IMR-90 (cell line): ENCODE results near the gene JMJD1C. TPM values are rescaled to one million over a fixed set of nuclear protein-coding genes. Genes with fewer than 3 reads are reported as not detected.
A peak's percentile ranks its signal among the peaks of the same experiment; 100 is the strongest.

ENCODE experiments used
- ATAC-seq: fragments of 200-7000 bp; cut with Tn5 transposase; 2 replicates; pipeline ENCODE4 v1.9.1; 2020; ENCODE audit warnings: low read depth, mild to moderate bottlenecking, moderate library complexity
- BruUV-seq: library from RNA; stranded (reverse); fragments of 400-500 nt; replicated peaks from 2 replicates; lab custom pipeline; 2021; lab: Mats Ljungman, UMichigan
- CTCF ChIA-PET: fragments of 300-600 bp; formaldehyde crosslinking; extraction: SDS; loops from one replicate; lab custom pipeline; 2021; ENCODE audit warnings: antibody characterized with exemption; lab: Yijun Ruan, JAX
- POLR2A ChIA-PET: fragments of 300-600 bp; sonication (Branson Sonifier 250); formaldehyde crosslinking; loops from one replicate; lab custom pipeline; 2022; ENCODE audit warnings: antibody characterized with exemption; ENCODE audit not compliant: unreplicated experiment; lab: Charles Lee
- DNase-seq: peaks from one replicate; pipeline ENCODE4 v3.0.0; 2013
- H2AFZ ChIP-seq: replicated peaks from 2 replicates; pipeline ENCODE3; 2013; ENCODE audit warnings: low read length, mild to moderate bottlenecking; ENCODE audit not compliant: poor library complexity
- H2AK5ac ChIP-seq: 2 replicates; pipeline ENCODE4 v1.6.1; 2013; ENCODE audit warnings: low read depth, low read length, inconsistent platforms
- H2AK9ac ChIP-seq: replicated peaks from 2 replicates; pipeline ENCODE3; 2013; ENCODE audit warnings: mild to moderate bottlenecking, low read depth, low read length, moderate library complexity; ENCODE audit not compliant: poor library complexity
- H2BK120ac ChIP-seq: 2 replicates; pipeline ENCODE4 v1.6.1; 2013; ENCODE audit warnings: low read depth, low read length, inconsistent platforms
- H2BK15ac ChIP-seq: 3 replicates; pipeline ENCODE4 v1.6.1; 2013; ENCODE audit warnings: low read depth, low read length, inconsistent platforms
- H2BK20ac ChIP-seq: 2 replicates; pipeline ENCODE4 v1.6.1; 2013; ENCODE audit warnings: low read depth, mild to moderate bottlenecking, inconsistent platforms, low read length, moderate library complexity
- H2BK5ac ChIP-seq: 2 replicates; pipeline ENCODE4 v1.6.1; 2013; ENCODE audit warnings: mild to moderate bottlenecking, low read depth, low read length, inconsistent platforms; ENCODE audit not compliant: poor library complexity, severe bottlenecking
- H3K14ac ChIP-seq: replicated peaks from 2 replicates; pipeline ENCODE4 v1.6.1; 2013; ENCODE audit warnings: low read depth, low read length, inconsistent platforms
- H3K18ac ChIP-seq: 2 replicates; pipeline ENCODE4 v1.6.1; 2013; ENCODE audit warnings: low read depth, low read length, control low read depth
- H3K23ac ChIP-seq: 2 replicates; pipeline ENCODE4 v1.6.1; 2013; ENCODE audit warnings: low read depth, low read length, inconsistent platforms
- H3K27ac ChIP-seq: 2 replicates; pipeline ENCODE4 v1.5.1; 2013; ENCODE audit warnings: mild to moderate bottlenecking, control low read depth, low read length; ENCODE audit not compliant: insufficient read depth
- H3K27me3 ChIP-seq: 2 replicates; pipeline ENCODE4 v1.6.1; 2013; ENCODE audit warnings: low read length; ENCODE audit not compliant: control insufficient read depth, insufficient read depth
- H3K36me3 ChIP-seq: 2 replicates; pipeline ENCODE4 v1.6.1; 2013; ENCODE audit warnings: low read length, mixed read lengths; ENCODE audit not compliant: control insufficient read depth, insufficient read depth
- H3K4ac ChIP-seq: 2 replicates; pipeline ENCODE4 v1.6.1; 2013; ENCODE audit warnings: low read depth, low read length, inconsistent platforms
- H3K4me1 ChIP-seq: 2 replicates; pipeline ENCODE4 v1.6.1; 2013; ENCODE audit warnings: low read length, mixed read lengths; ENCODE audit not compliant: control insufficient read depth, insufficient read depth
- H3K4me2 ChIP-seq: 2 replicates; pipeline ENCODE4 v1.6.1; 2013; ENCODE audit warnings: low read depth, mild to moderate bottlenecking, control low read depth, low read length, moderate library complexity
- H3K4me3 ChIP-seq: 2 replicates; pipeline ENCODE4 v1.5.1; 2013; ENCODE audit warnings: low read depth, mild to moderate bottlenecking, control low read depth, low read length, moderate library complexity; ENCODE audit not compliant: insufficient read depth
- H3K56ac ChIP-seq: 2 replicates; pipeline ENCODE4 v1.6.1; 2013; ENCODE audit warnings: low read length, inconsistent platforms; ENCODE audit not compliant: insufficient read depth; ENCODE audit errors: extremely low read depth
- H3K79me1 ChIP-seq, 2 experiments: 2 replicates each; pipeline ENCODE4 v1.6.1; 2013; ENCODE audit warnings: low read length in 2 of 2, inconsistent platforms in 1 of 2, low read depth in 1 of 2
- H3K9ac ChIP-seq: 2 replicates; pipeline ENCODE4 v1.6.1; 2013; ENCODE audit warnings: low read depth, low read length, control low read depth
- H3K9me1 ChIP-seq: 2 replicates; pipeline ENCODE4 v1.6.1; 2013; ENCODE audit warnings: low read length, inconsistent platforms; ENCODE audit not compliant: insufficient read depth
- H3K9me3 ChIP-seq: 2 replicates; pipeline ENCODE4 v1.6.1; 2013; ENCODE audit warnings: low read length; ENCODE audit not compliant: control insufficient read depth, insufficient read depth
- H4K20me1 ChIP-seq: 2 replicates; pipeline ENCODE4 v1.6.1; 2013; ENCODE audit warnings: low read length, inconsistent platforms; ENCODE audit not compliant: insufficient read depth
- H4K5ac ChIP-seq: 2 replicates; pipeline ENCODE4 v1.6.1; 2013; ENCODE audit warnings: mild to moderate bottlenecking, low read depth, low read length, control low read depth
- H4K8ac ChIP-seq, 2 experiments: 2 replicates each; pipeline ENCODE4 v1.6.1; 2013; ENCODE audit warnings: low read depth in 2 of 2, low read length in 2 of 2, control low read depth in 1 of 2, inconsistent platforms in 1 of 2
- H4K91ac ChIP-seq: 2 replicates; pipeline ENCODE4 v1.6.1; 2013; ENCODE audit warnings: low read depth, low read length, inconsistent platforms; ENCODE audit not compliant: insufficient read depth
- CEBPB ChIP-seq: IDR thresholded peaks from 2 replicates; pipeline ENCODE4 v1.6.1; 2012; ENCODE audit warnings: low read depth, low read length, improper control_type of control experiment
- CHD1 ChIP-seq: IDR thresholded peaks from 2 replicates; pipeline ENCODE4 v1.6.1; 2012; ENCODE audit warnings: low read depth, low read length, improper control_type of control experiment
- FOS ChIP-seq: fragments of 150-350 bp; IDR thresholded peaks from 2 replicates; pipeline ENCODE4 v1.6.1; 2016; ENCODE audit warnings: low read depth, low read length
- RAD21 ChIP-seq: IDR thresholded peaks from 2 replicates; pipeline ENCODE4 v1.6.1; 2012; ENCODE audit warnings: low read length, improper control_type of control experiment
- RCOR1 ChIP-seq: IDR thresholded peaks from 2 replicates; pipeline ENCODE4 v1.6.1; 2012; ENCODE audit warnings: mild to moderate bottlenecking, low read length, improper control_type of control experiment; ENCODE audit not compliant: insufficient replicate concordance
- WGBS, 2 experiments: methylation state at CpG; one replicate each; pipeline versions ENCODE4 v1.1.5 to v1.1.7; 2013; ENCODE audit warnings: missing lambda C conversion rate in 2 of 2; ENCODE audit not compliant: insufficient read length in 1 of 2; ENCODE audit errors: extremely low coverage in 2 of 2; 5-methylcytosine and 5-hydroxymethylcytosine counted together
- dilution Hi-C: fragments of 300-500 bp; cut with HindIII; formaldehyde crosslinking; loops from one replicate; pipeline ENCODE4 v1.14.3; 2018; ENCODE audit warnings: low sequenced_read_pairs; ENCODE audit not compliant: unreplicated experiment
- in situ Hi-C: fragments of 300-500 bp; cut with MboI; formaldehyde crosslinking; loops from 3 replicates; pipeline ENCODE4 v1.14.3; 2019; ENCODE audit warnings: low sequenced_read_pairs, inconsistent platforms, mixed read lengths
- intact Hi-C: fragments of 100-400 bp; cut with micrococcal nuclease; formaldehyde crosslinking; loops from 2 replicates; pipeline ENCODE4 v1.10.0; 2022
- polyA plus RNA-seq, 3 experiments: library from polyadenylated mRNA; depleted of rRNA; stranded (reverse); fragments of >200 nt; gene quantifications; 2 replicates each; pipeline ENCODE4 v1.2.3, GENCODE V29; 2012; ENCODE audit warnings: low replicate concordance in 1 of 3
- total RNA-seq: library from RNA; depleted of rRNA; stranded (reverse); fragments of >200 nt; gene quantifications from 2 replicates; pipeline ENCODE4 v1.2.3, GENCODE V29; 2012
- TF ChIP-seq, protein P1 (sequence below): conservative IDR thresholded peaks from 2 replicates; pipeline ENCODE4 v1.5.1; 2012; ENCODE audit warnings: mild to moderate bottlenecking, low read depth, low read length, improper control_type of control experiment
- TF ChIP-seq, protein P2 (sequence below): fragments of 150-350 bp; IDR thresholded peaks from 2 replicates; pipeline ENCODE4 v1.6.1; 2017; ENCODE audit warnings: mild to moderate bottlenecking, antibody characterized with exemption, low read length, low read depth

The JMJD1C gene
- total and polyA plus RNA-seq, 2 of the 4 experiments (the other 2 are of a cell fraction) = 15.6 to 96.8 TPM

DNA sequence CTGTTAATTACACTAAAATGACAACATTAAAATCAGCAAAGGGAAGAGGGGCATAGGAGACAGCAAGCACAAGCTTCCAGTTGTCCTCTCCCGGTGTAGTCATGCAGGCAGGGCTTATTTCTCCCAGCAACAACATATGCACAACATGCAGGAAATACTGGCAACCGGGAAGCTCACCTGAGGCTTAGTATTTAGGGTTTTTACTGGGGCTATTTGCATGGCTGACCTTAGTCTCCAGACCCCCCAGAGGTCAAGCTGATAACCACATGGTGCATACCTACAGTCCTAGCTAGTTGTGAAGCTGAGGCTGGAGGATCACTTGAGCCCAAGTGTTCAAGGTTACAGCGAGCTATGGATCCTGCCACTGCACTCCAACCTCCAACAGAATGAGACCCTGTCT is 12.8 kb upstream of the JMJD1C start:
- intact Hi-C loops = no loop called here
- H3K9me1 ChIP-seq = peaks cover 14% of the 10 kb centered on the region; the same call in 1 of the 2 replicates
- no peak overlapping the region for H2AK5ac ChIP-seq
- H2AK9ac ChIP-seq = no peak overlapping the region
- H3K27ac ChIP-seq = no peak overlapping the region
- H3K4me3 ChIP-seq = no peak overlapping the region
- H3K4ac ChIP-seq = no peak overlapping the region
- no peaks in the 10 kb centered on the region; the same call in 1 of the 2 replicates for H3K4me1 ChIP-seq
- H3K9me3 ChIP-seq = no peaks in the 10 kb centered on the region
- ATAC-seq (no peak), DNase-seq (no peak)
- H3K4me2 ChIP-seq = no peak overlapping the region
- H3K14ac ChIP-seq = no peak overlapping the region
- no peak overlapping the region for H3K18ac ChIP-seq
- peaks cover 32% of the 10 kb centered on the region; the same call in 1 of the 2 replicates for H4K20me1 ChIP-seq
- H3K36me3 ChIP-seq = 0 out of 2 replicates have a peak, but pooled peaks cover 1% of the 10 kb centered on the region
- no peak overlapping the region for H4K91ac ChIP-seq
- dilution Hi-C loops = no loop called here
- no peak overlapping the region for H4K5ac ChIP-seq
- no TSS peak for BruUV-seq
- in situ Hi-C loops = no loop called here
- no peaks in the 10 kb centered on the region for H3K27me3 ChIP-seq
- POLR2A ChIA-PET = no interaction called here
- H3K9ac ChIP-seq = no peak overlapping the region
- no peak overlapping the region for H2BK5ac ChIP-seq
- TF ChIP-seq CHD1 (no peak), RCOR1 (no peak), RAD21 (no peak), FOS (no peak), CEBPB (no peak)
- TF ChIP-seq, protein P1, sequence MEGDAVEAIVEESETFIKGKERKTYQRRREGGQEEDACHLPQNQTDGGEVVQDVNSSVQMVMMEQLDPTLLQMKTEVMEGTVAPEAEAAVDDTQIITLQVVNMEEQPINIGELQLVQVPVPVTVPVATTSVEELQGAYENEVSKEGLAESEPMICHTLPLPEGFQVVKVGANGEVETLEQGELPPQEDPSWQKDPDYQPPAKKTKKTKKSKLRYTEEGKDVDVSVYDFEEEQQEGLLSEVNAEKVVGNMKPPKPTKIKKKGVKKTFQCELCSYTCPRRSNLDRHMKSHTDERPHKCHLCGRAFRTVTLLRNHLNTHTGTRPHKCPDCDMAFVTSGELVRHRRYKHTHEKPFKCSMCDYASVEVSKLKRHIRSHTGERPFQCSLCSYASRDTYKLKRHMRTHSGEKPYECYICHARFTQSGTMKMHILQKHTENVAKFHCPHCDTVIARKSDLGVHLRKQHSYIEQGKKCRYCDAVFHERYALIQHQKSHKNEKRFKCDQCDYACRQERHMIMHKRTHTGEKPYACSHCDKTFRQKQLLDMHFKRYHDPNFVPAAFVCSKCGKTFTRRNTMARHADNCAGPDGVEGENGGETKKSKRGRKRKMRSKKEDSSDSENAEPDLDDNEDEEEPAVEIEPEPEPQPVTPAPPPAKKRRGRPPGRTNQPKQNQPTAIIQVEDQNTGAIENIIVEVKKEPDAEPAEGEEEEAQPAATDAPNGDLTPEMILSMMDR = no peak
- TF ChIP-seq, protein P2, sequence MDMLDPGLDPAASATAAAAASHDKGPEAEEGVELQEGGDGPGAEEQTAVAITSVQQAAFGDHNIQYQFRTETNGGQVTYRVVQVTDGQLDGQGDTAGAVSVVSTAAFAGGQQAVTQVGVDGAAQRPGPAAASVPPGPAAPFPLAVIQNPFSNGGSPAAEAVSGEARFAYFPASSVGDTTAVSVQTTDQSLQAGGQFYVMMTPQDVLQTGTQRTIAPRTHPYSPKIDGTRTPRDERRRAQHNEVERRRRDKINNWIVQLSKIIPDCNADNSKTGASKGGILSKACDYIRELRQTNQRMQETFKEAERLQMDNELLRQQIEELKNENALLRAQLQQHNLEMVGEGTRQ = no peak
- CTCF ChIA-PET = interaction anchor here (0.7 to 0.8 kb wide), 2 partner anchors 16 to 55 kb away, joined by 3 to 4 read pairs; no protein-coding TSS in a partner anchor
- peaks cover 38 to 53% of the 10 kb centered on the region in 2 experiments for H3K79me1 ChIP-seq
- no peak overlapping the region for H3K56ac ChIP-seq
- no peak overlapping the region for H2AFZ ChIP-seq
- no CpG with 5 or more reads among the region's 3 CpGs for WGBS, 2 experiments
- no peak overlapping the region for H2BK20ac ChIP-seq
- no peak overlapping the region for H2BK15ac ChIP-seq
- no peak overlapping the region for H4K8ac ChIP-seq
- H3K23ac ChIP-seq = 0 out of 2 replicates have a peak overlapping the region, but pooled peaks have one; percentile 8
- no peak overlapping the region for H2BK120ac ChIP-seq
